GM21576 (cell line): Measurements from ENCODE around the gene ROR2.

Source experiments
- ATAC-seq: cut with Tn5 transposase; IDR thresholded peaks from one replicate; pipeline ENCODE4 v1.9.1; 2021; ENCODE audit warnings: mild to moderate bottlenecking, moderate library complexity; ENCODE audit not compliant: unreplicated experiment

ROR2 gene

DNA sequence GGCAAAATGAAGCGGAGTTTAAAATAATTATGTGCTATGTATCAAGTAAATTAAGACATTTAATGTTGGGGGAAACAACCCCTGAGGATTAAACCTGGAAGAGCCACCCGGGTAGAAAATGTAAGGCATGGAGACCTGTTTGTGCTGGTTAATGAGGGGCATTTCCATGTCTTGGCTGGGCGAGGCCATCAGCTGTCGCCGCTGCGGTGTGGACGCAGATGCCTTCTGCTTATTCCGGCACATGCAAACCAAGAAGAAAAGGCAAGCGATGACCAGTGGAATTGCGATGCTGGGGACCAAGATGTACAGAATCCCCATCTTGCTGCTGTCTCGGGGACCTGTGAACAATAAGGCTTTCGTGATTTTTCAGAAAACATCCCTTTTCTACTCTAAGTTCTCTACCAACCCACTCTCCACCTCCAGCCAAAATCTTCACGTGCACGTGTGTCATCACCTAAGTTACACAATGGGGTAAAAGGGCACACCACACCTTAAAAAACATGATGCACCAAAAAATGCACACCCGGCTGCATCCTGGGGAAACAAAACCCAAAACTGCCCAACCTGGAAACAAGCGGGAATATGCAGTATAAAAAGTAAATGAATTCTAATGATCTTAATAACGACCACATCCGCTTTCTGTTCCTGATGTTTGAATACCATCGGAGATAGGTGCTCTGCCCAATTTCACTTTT is 223.5 kb downstream of the ROR2 start:
- ATAC-seq: no peak

DNA sequence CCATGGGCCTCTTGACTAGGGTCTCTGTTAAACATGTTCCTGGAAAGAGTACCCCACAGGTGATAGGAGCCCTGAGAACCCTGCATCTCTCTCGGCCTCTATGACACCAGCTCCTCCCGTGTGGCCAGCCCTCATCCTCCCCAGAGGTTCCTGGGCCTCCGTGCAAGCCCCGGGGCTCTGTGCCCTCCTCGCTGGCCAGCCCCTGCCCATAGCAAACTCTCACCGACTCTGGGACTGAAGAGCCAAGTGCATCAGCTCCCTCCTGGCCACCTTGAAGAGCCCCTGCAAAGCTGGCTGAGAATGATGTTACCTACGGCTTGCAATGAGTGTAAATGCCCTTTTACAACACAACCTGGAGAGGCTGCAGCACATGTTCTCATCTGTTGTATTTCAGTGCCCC is 224.4 kb downstream of the ROR2 start:
- no peak for ATAC-seq

DNA sequence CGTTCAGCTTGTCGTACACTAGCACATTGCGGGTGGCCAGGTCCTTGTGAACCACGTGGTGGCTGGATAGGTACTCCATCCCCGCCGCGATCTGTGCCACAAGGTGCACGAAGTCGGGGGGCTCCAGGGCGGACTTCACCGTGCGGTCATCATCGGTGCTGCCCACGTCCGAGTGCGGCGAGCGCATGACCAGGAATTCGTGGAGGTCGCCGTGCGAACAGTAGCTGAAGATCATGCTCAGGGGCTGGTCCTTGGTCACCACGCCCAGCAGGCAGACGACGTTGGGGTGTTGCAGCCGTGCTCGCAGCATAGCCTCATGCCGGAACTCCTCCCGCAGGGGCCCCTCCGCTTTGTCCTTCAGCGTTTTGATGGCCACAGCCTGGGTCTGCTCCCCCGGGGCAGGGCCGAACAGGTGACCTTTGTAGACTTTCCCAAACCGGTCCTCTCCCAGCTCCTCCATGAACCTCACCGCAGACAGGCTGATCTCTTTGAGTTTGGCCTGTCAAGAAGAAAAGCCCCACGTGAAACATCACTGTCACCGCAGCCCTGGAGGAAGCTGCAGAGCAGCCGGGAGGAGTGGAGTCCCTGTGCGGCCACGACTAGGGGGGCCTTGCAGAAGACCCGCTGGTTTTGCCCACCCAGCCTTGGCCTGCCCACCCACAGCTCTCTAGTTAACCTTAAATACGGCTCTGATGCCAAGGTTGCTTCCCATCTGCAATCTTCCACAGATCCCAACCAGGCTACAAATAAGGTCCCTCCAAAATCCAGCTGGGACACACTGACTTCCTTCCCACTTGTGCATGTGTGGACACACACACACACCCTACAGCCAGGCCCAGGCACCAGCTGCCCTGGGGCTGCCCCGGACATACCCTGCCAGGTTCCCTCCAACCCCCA is 225.2 kb downstream of the ROR2 start:
- no peak for ATAC-seq

DNA sequence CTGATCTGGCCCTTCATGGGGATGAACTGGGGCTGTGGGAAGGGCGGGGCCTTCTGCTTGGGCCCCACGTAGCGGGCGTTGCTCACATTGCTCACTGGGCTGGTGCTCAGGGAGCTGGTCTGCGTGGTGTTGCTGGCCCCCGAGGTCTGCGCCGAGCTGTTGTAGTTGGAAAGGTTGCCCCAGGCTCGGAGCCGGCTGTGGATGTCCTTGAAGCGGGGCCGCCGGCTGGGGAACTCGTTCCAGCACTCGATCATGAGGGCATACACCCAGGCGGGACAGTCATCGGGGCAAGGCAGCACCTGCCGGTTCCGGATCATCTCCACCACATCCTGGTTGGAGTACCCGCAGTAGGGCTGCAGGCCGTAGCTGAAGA is 226.0 kb downstream of the ROR2 start:
- no peak for ATAC-seq

DNA sequence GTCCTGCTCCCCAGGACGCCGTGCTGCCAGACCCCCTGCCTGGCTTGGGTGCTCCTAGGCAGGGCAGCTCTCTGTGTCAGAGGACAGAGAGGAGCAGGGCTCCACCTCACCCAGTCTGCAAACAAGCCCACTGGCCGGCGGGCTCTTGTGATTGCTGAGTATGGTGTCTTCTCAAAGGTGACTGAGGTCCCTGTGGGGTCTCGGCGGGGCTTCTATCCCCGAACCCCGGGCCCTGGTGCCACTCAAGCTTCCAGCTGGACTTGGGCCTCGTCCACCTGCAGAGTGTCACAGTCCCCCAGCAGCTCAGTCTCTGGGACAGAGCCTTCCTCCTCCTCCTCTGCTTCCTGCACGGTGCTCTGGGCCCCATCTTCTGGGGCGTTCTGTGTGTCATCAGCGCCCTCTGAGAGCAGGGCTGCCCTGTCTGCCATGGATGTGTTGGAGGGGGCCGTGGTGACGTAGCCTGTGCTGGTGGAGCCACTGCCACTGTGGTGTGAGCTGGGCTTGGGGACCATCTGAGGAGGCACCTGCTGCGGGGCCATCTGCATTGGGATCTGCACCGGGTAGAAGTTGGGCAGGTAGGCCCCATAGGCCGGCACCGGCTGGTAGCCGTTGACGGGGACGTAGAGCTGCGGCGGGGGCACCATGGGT is 226.5 kb downstream of the ROR2 start:
- ATAC-seq: no peak

DNA sequence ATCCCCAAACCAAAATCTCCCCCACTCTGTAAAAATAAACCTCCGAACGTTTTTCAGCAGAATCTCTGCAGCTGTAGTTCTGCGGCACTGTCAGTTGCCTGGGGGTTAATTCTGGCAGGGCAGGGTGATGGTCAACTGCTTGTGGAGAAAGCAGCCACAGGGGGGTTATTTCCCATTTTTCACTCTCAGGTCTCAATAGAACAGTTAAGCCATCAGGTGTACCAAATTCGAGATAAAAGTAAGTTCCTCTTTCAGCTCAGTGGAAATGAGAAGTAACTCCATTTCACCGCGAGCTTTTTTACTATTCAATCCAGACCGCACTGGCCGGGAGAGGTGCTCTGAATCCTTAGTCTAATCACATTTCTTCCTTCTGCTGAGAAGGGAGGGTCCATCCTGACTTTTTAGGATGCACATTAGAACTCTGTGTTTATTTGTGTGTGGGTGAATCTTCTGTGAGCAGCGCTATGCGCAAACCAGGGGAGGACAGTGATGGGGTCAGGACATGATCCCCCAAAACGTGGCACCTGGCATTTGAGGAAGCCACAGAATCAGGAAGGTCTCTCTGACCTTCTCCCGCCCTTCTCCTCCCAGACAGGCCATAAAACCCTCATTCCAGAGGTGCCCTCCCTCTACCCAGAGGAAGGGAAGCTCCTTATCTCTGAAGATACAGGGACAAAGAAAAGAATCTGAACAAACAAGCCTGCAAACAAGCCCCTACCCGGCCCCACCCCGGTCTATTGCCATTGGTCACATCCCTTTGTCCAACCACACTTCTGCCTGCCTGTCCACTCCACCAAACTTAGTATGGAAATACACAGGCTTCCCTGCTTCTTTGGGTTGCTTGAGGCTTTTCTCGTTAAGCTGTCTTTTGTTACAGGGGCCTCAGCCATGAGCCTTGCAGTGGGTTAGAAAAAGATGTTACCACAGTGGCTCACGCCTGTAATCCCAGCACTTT is 229.0 kb downstream of the ROR2 start:
- ATAC-seq: peak; percentile 63

DNA sequence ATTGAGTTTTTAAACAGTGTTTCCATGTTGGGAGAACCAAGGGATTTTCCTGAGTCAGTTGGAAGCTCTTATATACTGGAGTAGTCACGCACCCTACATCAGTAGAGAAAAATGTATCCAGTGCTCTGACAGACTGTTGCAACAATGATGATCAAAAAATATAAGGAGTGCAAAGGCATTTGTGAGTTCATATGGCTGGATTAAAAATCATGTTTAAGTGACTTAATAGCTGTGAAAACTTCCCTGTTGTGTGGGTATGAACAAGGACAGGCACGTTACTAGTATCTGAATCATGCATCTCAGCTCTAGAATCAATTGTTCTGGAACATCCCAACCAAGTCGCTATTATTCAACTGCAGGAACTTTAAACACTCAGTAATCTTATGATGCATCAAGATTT is 229.7 kb downstream of the ROR2 start:
- ATAC-seq: no peak

DNA sequence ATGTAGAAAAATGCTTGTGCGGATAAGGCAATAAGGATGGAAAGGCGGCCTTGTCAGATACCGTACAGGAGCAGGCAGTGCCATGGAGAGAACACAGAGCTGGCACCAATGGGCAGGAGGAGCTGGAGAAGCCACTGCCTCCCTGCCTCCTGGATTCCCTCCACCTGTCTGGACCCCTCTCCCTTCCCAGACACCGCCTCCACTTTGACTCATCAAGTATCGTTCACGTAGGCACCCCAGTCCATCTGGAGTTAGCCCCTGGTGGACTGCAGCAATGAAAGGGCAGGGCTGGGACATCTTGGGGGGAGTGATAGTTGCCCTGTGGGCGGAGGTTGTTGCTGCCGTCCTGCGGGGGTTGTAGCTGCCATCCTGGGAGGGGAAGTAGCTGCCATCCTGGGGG is 232.0 kb downstream of the ROR2 start:
- ATAC-seq: no peak

DNA sequence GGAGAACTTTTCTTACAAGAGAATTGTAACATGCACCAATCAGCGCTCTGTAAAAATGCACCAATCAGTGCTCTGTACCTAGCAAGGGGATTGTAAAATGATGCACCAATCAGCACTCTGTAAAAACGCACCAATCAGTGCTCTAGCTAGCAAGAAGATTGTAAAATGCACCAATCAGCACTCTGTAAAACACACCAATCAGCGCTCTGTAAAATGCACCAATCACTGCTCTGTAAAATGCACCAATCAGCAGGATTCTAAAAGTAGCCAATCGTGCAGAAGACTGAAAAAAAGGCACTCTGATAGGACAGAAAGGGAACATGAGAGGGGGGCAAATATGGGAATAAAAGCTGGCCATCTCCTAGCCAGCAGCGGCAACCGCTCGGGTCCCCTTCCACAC is 233.2 kb downstream of the ROR2 start:
- ATAC-seq: no peak

DNA sequence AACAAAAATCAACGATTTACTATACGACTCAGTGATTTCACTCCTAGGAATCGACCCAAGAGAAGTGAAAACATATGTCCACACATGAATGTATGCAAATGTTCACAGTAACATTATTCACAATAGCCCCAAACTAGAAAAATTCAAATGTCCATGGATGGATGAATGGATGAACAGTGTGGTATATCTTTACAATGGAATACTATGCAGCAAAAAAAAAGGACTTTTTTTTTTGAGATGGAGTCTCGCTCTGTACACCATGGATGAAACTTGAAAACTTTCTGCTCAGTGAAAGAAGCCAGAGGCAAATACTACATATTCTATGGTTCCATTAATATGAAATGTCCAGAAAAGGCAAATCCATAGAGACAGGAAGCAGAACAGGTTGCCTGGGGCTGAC is 233.8 kb downstream of the ROR2 start:
- ATAC-seq: no peak

DNA sequence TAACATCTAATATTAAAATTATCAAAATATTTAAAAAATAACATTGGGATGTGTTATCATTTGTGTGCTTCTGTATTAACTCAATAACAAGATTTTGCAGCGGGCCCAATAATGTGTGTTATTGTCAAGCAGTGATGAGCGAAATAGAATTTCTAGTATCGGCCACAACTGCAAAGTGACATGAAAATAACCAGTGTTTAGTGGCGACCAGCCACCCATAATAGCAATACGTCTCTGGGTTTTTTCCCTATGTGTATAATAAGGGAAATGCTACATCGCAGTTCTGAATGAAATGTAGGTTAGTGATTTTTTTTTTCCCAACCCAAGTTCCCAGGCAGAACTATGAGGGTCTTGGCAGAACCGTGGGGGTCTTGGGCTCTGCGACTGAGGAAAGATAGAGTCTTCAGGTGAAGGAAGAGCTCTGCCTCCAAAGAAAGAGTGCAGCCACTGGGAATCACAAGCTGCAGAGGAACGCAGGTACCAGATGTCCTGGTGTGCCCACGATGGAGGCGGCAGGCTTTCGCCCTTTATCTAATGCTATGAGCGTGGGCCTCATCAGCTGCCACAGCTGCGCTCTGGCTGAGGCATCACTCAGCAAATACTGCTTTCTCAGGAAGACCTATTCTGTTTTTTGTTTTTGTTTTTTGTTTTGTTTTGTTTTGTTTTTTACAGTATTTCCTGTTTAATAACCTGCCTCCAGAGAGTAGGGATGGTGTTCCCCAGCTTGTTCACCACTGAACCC is 235.0 kb downstream of the ROR2 start:
- no peak for ATAC-seq

DNA sequence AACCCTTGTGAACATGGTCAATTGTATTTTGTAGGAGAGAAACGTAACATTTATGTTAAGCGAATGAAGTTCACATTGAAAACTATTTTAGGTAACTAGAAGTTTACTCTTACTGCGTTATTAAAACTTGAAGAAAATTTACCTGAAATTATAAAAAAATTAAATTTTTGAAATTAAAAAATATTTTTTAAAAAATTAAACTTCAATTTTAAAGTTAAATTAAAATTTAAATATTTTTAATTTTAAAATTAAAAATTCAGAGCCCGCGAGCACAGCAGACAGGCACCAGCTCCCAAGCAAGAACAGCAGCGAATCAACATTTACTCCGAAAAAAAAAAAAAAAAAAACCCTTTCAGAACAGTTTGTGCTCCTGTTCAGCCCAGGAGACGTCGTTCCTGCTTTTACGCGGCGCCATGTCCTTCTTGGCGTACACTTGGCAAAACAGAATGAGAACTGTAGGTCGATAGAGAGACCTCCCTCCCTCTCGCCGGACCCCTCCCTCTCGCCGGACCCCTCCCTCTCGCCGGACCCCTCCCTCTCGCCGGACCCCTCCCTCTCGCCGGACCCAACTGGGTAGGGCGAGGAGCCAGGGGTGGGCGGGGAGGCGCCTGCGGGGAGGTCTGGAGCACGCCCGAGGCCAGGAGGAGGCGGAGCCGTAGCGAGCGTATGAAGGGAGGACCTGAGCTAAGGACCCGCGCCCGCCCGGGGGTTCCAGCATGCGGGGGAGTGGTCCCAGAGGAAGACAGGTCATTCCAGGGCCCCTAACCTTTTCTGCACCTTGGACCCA is 235.8 kb downstream of the ROR2 start:
- ATAC-seq: no peak

DNA sequence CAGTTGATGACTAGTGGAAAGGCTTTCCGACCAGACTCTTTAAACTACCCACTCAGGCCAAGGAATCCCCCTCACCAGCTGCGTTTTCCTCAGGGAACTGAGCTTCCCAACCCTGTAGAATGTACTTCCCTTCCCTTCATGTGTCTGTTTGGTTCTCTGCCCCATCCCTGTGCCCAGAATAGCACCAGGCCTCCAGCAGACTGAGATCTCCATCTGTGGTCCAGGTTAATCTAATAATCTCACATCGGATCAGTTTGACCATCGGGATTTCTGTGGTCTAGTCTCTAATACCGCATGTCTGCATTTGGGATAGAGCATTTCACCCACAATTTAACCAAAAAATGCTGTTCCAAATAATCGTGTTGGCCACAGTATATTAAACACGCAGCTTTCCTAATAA is 237.2 kb downstream of the ROR2 start:
- no peak for ATAC-seq

DNA sequence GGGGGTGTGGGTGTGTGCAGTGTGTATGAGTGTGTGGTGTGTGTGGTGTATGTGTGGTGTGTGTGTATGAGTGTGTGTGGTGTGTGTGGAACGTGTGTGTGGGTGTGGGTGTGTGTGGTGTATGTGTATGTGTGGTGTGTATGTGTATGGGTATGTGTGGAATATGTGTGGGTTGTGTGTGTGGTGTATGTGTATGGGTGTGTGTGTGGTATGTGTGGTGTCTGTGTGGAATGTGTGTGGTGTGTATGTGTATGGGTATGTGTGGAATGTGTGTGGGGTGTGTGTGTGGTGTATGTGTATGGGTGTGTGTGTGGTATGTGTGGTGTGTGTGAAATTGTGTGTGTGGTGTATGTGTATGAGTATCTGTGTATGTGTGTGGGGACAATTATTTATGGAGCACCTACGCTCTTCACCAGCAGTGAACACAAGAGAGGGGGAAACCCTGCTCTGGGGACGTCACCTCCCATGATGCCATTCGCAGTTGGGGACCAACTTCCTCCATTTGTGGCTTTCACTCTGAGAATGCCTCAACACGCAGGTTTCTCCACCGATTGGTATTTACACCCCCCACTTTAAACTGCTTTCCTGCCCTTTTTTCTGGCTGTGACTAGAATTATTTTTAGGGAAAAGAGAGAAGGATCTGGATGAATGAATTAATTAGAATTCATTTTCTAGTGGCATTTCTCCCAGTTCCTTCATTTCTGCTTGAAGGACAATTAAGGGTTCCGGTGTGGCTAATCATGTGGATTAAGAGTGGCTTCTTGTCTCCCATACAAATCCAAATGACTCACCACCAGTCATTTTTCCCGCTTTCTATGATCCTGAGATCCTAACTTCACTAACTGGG is 238.1 kb downstream of the ROR2 start:
- ATAC-seq: peak; percentile 90

DNA sequence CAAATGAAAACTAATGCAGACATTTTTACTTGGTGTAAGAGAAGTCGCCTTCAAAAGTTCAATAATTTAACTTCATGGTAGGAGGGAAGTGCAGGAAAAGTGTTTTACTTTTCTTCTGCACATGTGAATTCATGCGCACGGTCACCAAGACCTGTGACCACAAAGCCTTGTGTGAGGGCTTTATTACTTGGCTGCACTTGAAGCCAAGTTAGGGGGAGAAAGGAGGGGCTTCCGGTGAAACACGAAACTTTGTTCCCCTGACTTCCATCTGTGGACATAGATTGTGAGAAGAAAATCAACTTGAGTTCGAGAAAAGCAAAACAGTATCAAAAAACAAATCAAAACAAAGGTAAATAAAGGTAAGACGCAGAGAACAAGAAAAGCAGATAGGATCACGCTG is 239.9 kb downstream of the ROR2 start:
- no peak for ATAC-seq

DNA sequence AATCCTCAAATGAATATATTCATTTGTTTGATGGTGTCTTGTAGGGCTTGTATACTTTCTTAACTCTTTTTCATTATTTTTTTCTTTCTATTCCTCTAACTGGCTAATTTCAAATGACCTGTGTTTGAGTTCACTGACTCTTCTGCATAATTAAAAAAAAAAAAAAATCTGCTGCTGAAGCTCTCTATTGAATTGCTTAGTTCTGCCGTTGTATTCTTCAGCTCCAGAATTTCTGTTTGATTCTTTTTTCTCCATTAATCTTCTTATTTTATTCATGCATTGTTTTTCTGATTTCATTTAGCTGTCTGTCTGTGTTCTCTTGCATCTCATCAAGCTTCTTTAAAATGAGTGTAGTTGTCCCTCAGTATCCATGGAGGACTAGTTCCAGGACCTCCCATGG is 244.6 kb downstream of the ROR2 start:
- ATAC-seq: no peak

DNA sequence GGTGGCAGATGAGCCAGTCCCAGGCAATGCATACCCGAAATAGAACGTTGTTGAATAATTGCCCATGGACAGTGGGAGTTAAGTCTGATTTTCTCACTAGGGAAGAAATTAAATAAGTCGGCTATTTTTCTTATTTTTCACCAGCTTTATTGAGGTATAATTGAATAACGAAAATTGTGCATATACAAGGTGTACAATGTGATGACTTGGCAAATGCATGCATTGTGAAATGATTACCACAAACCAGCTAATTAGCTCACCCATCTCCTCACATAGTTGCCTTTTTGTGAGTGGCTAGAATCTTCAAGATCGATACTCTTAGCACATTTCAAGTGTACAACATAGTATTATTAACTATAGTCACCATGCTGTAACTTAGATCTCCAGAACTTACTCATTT is 249.6 kb downstream of the ROR2 start:
- no peak for ATAC-seq

DNA sequence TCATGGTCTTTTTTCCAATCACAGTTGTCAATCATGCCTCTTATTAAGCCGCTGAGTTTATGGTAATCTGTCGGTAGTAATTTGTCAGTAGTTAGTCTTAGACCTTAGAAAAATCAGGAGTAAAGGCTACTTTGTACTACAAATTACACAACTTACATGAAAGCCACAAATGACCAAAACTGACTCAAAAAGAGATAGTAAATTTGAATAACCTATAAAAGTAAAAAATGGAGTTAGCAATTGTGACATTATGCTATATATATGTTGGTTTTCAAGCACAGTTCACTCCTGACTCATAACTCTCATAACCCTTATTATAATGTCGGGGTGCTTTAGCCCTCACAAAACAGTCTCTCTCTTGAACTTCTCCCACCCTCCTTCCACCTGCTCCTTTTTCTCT is 251.8 kb downstream of the ROR2 start:
- no peak for ATAC-seq
